Measurements from ENCODE around the gene ECI1.
A peak's percentile ranks its signal among the peaks of the same experiment; 100 is the strongest.

GRCh38 chr16:2205104-2205966 is 46.1 kb downstream of the ECI1 start, which contains the start of gene MLST8:
- TF ChIP-seq CTCF (IDR thresholded peaks at IDR 0.05; ENCODE audit: poor library complexity) (peak; percentile 15), EZH2 (IDR thresholded peaks at IDR 0.05; ENCODE audit: borderline replicate concordance) (no peak), EZH2phosphoT487 (IDR thresholded peaks at IDR 0.05; ENCODE audit: low read depth, severe bottlenecking, unreplicated experiment) (no peak)

Data from hepatocyte (in vitro differentiated cells).